ENCODE results near the gene PERP.
A peak's percentile ranks its signal among the peaks of the same experiment; 100 is the strongest.

- TF ChIP-seq, protein P1, sequence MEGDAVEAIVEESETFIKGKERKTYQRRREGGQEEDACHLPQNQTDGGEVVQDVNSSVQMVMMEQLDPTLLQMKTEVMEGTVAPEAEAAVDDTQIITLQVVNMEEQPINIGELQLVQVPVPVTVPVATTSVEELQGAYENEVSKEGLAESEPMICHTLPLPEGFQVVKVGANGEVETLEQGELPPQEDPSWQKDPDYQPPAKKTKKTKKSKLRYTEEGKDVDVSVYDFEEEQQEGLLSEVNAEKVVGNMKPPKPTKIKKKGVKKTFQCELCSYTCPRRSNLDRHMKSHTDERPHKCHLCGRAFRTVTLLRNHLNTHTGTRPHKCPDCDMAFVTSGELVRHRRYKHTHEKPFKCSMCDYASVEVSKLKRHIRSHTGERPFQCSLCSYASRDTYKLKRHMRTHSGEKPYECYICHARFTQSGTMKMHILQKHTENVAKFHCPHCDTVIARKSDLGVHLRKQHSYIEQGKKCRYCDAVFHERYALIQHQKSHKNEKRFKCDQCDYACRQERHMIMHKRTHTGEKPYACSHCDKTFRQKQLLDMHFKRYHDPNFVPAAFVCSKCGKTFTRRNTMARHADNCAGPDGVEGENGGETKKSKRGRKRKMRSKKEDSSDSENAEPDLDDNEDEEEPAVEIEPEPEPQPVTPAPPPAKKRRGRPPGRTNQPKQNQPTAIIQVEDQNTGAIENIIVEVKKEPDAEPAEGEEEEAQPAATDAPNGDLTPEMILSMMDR (IDR thresholded peaks at IDR 0.05; ENCODE audit: insufficient read depth, low read length, poor library complexity, severe bottlenecking), result peak; percentile 89
- no peak for TF ChIP-seq EZH2phosphoT487 (conservative IDR thresholded peaks at IDR 0.05; ENCODE audit: low read length)
These were observed 2.1 kb upstream of the PERP start for GRCh38 chr6:138109042-138109997.

All from SU-DHL-6 (cell line).